Liver (tissue), 3 donors: Measurements from ENCODE around the gene STK25.

Experiments used
- GABPA ChIP-seq, 2 donors: IDR thresholded peaks in 1 of 2; conservative IDR thresholded peaks in 1 of 2; 2 replicates each; pipeline ENCODE4 v1.6.1; 2016; ENCODE audit warnings: antibody characterized with exemption in 2 of 2, mild to moderate bottlenecking in 1 of 2, moderate library complexity in 1 of 2
- RXRA ChIP-seq, 2 donors: IDR thresholded peaks; 2 replicates each; pipeline ENCODE4 v1.6.1; 2017 to 2018; ENCODE audit warnings: antibody characterized with exemption in 2 of 2, mild to moderate bottlenecking in 1 of 2
- TAF1 ChIP-seq: conservative IDR thresholded peaks from 2 replicates; pipeline ENCODE4 v1.6.1; 2016; ENCODE audit warnings: antibody characterized with exemption, mild to moderate bottlenecking
- YY1 ChIP-seq: IDR thresholded peaks from 2 replicates; pipeline ENCODE4 v1.6.1; 2016; ENCODE audit warnings: antibody characterized with exemption, mild to moderate bottlenecking
- TF ChIP-seq, protein P1 (sequence below): IDR thresholded peaks from 2 replicates; pipeline ENCODE4 v1.6.1; 2016; ENCODE audit warnings: antibody characterized with exemption
- TF ChIP-seq, protein P2 (sequence below): fragments of 150-350 bp; IDR thresholded peaks from 2 replicates; pipeline ENCODE4 v1.5.1; 2017; ENCODE audit warnings: improper control_type of control experiment, low read depth, low read length; ENCODE audit not compliant: missing input control
- TF ChIP-seq, protein P3 (sequence below): IDR thresholded peaks from 2 replicates; pipeline ENCODE4 v1.6.1; 2016; ENCODE audit warnings: antibody characterized with exemption, mild to moderate bottlenecking
- donor health status: healthy.
- donor health status: healthy.

DNA sequence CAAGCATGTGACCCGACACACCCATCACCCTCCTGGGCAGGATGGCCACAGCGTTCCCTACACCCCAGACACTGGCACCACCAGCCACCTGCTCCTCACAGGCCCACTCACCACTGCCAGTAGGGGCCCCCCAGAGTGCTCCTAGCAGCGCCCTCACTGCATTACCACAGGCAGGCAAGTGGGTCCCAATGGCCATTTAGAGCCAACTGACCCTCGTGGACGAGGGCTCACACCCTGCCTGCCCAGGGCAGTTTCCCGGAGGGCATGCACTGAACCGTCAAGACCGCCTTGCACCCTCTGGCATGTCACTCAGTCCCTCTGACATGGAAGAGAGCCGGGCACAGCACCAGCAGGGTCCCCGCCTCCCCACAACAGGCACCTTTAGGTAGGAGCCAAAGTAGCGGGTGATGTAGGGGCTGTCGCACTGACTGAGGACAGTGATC, 7.3 kb downstream of the STK25 start:
- TF ChIP-seq GABPA (IDR thresholded peaks at IDR 0.05 in 1 of 2, conservative IDR thresholded peaks at IDR 0.05 in 1 of 2) (no peak), RXRA (IDR thresholded peaks at IDR 0.05) (no peak), YY1 (no peak), TAF1 (no peak)
- TF ChIP-seq, protein P1, sequence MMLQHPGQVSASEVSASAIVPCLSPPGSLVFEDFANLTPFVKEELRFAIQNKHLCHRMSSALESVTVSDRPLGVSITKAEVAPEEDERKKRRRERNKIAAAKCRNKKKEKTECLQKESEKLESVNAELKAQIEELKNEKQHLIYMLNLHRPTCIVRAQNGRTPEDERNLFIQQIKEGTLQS: no peak
- TF ChIP-seq, protein P2, sequence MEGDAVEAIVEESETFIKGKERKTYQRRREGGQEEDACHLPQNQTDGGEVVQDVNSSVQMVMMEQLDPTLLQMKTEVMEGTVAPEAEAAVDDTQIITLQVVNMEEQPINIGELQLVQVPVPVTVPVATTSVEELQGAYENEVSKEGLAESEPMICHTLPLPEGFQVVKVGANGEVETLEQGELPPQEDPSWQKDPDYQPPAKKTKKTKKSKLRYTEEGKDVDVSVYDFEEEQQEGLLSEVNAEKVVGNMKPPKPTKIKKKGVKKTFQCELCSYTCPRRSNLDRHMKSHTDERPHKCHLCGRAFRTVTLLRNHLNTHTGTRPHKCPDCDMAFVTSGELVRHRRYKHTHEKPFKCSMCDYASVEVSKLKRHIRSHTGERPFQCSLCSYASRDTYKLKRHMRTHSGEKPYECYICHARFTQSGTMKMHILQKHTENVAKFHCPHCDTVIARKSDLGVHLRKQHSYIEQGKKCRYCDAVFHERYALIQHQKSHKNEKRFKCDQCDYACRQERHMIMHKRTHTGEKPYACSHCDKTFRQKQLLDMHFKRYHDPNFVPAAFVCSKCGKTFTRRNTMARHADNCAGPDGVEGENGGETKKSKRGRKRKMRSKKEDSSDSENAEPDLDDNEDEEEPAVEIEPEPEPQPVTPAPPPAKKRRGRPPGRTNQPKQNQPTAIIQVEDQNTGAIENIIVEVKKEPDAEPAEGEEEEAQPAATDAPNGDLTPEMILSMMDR: no peak
- TF ChIP-seq, protein P3, sequence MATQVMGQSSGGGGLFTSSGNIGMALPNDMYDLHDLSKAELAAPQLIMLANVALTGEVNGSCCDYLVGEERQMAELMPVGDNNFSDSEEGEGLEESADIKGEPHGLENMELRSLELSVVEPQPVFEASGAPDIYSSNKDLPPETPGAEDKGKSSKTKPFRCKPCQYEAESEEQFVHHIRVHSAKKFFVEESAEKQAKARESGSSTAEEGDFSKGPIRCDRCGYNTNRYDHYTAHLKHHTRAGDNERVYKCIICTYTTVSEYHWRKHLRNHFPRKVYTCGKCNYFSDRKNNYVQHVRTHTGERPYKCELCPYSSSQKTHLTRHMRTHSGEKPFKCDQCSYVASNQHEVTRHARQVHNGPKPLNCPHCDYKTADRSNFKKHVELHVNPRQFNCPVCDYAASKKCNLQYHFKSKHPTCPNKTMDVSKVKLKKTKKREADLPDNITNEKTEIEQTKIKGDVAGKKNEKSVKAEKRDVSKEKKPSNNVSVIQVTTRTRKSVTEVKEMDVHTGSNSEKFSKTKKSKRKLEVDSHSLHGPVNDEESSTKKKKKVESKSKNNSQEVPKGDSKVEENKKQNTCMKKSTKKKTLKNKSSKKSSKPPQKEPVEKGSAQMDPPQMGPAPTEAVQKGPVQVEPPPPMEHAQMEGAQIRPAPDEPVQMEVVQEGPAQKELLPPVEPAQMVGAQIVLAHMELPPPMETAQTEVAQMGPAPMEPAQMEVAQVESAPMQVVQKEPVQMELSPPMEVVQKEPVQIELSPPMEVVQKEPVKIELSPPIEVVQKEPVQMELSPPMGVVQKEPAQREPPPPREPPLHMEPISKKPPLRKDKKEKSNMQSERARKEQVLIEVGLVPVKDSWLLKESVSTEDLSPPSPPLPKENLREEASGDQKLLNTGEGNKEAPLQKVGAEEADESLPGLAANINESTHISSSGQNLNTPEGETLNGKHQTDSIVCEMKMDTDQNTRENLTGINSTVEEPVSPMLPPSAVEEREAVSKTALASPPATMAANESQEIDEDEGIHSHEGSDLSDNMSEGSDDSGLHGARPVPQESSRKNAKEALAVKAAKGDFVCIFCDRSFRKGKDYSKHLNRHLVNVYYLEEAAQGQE: no peak
